HG02623 (cell line): ENCODE data around the gene WNT7B.

Experiments used
- ATAC-seq: cut with Tn5 transposase; IDR thresholded peaks from one replicate; pipeline ENCODE4 v1.9.1; 2021; ENCODE audit warnings: moderate library complexity; ENCODE audit not compliant: unreplicated experiment

Gene WNT7B

DNA sequence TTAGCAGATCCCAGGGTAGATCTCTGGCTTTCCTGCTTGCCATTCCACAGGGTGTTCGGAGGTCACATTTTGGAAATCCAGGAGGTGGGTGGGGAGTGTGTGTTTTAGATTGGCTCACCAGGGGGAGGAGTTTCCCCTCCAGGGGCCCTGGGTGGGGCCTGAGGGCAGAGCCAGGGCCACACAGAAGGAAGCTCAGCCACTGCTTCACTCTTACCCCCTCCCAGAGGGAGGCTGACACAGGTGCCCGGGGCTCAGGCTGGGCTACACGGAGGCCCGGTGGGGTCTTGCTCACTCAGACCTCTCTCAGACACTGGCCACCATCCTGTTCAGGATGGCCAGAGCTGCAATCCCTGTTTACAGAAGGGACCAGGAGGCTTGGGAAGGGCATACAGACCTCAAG is 2.5 kb downstream of the WNT7B start:
- ATAC-seq = no peak

GRCh38 chr22:45972889-45973253 is 4.1 kb downstream of the WNT7B start:
- no peak for ATAC-seq

DNA sequence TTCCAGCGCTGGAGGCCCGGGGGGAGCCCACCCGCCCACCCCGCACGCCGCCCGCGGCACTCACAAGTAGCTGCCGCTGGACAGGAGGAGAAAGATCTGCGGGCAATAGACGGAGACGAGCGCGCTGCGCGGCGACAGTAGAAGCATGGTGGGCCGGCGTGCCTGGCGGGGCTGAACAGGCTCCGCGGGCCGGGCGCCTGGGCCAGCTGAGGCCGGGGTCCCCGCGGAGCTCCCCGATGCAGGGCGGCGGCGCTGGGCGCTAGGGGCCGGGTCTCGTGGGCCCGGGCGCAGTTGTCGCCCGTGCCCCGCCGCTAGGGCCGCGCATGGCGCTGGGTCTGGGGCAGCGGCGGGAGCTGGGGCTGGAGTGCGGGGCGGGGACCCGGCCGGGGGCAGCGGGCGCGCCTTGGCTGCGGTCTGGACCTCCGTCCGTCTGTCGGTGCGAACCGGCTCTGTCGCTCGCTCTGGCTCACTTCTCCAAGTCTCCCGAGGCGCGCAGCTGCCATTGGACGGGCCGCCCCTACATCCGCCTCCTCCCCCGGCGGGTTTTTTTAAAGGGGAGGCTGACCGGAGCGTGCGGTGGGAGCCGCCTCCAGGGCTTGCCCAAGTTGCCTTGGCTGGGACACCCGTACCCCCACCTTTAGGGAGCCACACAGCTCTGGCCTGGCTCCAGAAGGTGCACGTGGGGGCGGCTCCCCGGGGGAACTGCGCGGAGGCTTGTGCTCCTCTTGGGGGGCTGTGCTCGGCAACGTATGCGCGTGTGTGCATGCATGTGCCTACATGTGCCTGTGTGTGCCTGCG is 4.7 kb downstream of the WNT7B start:
- ATAC-seq = no peak

GRCh38 chr22:45971408-45972028 is 5.4 kb downstream of the WNT7B start:
- no peak for ATAC-seq

DNA sequence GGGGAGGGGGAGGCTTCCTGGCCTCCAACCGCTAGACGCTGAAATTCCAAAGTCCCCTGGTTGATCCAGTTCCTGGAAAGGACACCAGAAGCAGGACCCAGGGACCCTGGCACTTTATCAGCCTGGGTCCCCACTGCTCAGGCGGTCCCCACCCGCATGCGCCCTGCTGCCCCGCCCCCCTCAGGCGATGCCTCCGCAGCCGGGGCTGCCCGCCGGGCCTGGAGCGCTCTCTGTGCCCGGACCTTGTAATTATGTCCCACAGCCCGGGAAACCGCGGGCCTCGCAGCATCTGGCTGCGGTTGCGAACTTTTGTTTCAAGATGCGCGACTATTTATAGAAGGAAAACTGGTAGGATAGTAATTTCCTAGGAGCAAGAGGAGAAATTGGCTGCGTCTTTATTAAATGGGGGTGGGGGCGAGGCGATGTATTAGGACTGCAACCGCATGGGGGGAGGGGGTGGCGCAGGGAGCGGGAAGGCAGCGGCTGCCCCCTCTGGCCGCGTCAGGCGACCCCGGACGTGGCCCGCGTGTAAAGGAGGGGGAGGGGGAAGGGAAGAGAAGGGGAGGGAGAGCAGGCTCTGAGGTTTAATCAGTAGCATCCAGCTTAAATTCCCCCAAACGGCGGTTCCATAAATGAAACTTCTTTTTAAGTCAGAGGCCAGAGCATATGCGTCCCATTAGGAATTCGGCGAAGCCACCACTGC is 6.1 kb downstream of the WNT7B start:
- no peak for ATAC-seq

DNA sequence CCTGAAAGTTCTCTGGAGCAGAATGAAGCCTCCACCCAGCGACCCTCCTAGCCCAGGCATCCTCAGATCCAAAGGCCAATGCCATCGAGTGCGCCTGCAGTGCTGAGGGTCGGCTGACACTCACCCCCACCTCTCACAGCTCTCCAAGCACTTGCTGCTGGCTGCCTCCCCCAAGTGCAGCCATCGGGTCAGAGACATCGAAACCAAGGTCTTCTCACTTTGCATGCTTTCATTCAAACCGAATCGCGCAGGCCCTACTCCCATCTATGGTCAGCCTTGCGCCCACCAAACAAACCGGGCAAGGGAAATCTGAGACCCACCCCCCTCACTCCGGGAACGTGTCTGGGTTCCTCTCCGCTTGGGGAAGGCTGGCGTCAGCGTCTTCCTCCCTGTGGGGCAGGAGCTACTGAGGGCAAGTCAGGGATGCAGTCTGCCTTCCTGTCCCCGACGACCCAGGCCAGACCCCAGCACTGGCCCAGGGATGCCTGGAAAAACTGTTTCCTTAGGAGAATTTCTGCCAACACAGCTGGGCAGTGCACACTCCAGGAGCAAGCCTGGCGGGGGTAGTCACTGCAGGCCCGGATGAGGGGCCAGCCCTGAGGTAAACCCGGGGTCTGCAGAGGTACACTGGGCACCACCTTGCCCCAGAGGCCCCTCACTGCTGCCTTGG is 7.0 kb downstream of the WNT7B start:
- no peak for ATAC-seq

DNA sequence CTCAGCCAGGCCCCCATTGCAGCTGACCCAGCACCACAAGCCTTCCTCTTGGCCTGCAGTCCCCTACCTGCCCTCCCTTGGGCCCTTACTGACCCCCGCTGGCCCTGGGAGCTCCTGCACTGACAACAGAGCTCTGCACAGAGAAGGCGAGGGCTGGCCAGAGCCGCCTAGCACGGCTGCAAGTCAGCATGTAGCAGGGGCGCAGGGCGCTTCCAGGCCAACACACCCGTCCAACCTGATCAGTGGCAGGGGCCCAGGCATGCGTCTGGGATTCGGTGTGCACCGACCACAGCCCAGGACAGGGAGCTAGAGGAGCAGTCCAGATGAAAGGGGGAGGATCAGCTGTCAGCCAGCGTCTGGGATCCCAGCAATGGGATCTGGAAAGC is 7.6 kb downstream of the WNT7B start:
- ATAC-seq = no peak

- ATAC-seq = no peak
Measured at GRCh38 chr22:45968751-45969413, 8.1 kb downstream of the WNT7B start.

- no peak for ATAC-seq
Measured at GRCh38 chr22:45968003-45968650, 8.8 kb downstream of the WNT7B start.

GRCh38 chr22:45966895-45967365 is 10.0 kb downstream of the WNT7B start:
- ATAC-seq = no peak

- no peak for ATAC-seq
Measured at GRCh38 chr22:45966320-45966894, 10.6 kb downstream of the WNT7B start.

- no peak for ATAC-seq
Measured at GRCh38 chr22:45965563-45965962, 11.4 kb downstream of the WNT7B start.

GRCh38 chr22:45964926-45965527 is 11.9 kb downstream of the WNT7B start:
- no peak for ATAC-seq

GRCh38 chr22:45964372-45964771 is 12.6 kb downstream of the WNT7B start:
- no peak for ATAC-seq

- ATAC-seq = no peak
Measured at GRCh38 chr22:45963821-45964220, 13.1 kb downstream of the WNT7B start.

GRCh38 chr22:45962756-45963324 is 14.1 kb downstream of the WNT7B start:
- ATAC-seq = no peak

GRCh38 chr22:45962434-45962718 is 14.6 kb downstream of the WNT7B start:
- no peak for ATAC-seq

- ATAC-seq = no peak
Measured at GRCh38 chr22:45961679-45962433, 15.1 kb downstream of the WNT7B start.
